ENCODE measurements around the gene YOD1. TPM values are rescaled to one million over a fixed set of nuclear protein-coding genes. Genes with fewer than 3 reads are reported as not detected.
A peak's percentile ranks its signal among the peaks of the same experiment; 100 is the strongest.
"Not testable (repeated sequence)": the region's sequence is repeated elsewhere in the genome, so short reads cannot be mapped to it uniquely, and the experiment has no call there.

The YOD1 gene
- total RNA-seq, 1 experiment from 2014 or later, result 9.4 TPM

DNA sequence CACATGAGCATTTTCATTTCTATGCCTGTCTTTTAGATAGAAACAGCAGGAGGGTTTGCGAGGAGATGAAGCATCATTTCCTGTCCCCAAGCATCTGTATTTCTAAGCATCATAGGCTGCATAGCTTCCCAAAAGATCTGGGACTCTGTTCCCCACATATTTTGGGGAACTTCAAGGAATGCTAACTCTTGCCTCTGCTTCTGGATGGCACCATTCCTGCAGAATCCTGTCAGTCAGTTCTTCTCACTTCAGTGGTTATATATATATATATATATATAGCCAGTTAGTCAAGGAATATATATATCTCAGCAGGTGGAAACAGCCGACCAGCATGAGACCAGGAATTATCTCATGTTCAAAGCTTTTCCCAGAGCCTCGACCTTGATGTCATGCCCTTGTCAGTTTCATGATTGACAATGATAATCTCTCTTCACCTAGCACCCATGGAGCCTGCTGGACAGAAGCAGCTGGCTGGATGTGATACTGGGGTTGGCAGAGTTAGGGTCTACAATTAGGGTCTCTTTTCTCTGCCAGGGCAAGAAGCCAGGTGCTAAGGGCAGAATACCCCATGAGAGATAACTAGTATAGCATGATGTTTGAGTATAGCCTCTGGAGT is 4.5 kb upstream of the YOD1 start:
- no peak for DNase-seq (ENCODE audit: low read depth, low spot score)
- in situ Hi-C loops (cut with HindIII; ENCODE audit: low pct_unique_long_range_greater_than_20kb, low sequenced_read_pairs), result no loop called here

DNA sequence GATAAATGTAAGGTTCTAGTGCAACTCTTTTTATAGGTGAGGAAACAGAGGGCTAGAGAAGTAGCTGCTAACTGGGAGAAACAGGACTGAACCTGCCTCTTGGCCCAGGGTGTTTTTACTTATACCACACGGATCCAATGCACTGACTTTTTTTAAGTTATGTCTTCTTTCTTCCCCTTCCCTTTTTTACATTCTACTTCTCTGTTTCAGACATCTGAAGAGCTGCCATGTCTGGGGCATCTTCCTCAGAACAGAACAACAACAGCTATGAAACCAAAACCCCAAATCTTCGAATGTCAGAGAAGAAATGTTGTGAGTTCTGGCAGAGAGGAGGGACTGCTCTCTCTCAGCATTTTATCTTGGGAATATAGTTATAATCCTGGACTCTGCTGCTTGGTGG is 3.5 kb upstream of the YOD1 start:
- no peak for DNase-seq (ENCODE audit: low read depth, low spot score)

DNA sequence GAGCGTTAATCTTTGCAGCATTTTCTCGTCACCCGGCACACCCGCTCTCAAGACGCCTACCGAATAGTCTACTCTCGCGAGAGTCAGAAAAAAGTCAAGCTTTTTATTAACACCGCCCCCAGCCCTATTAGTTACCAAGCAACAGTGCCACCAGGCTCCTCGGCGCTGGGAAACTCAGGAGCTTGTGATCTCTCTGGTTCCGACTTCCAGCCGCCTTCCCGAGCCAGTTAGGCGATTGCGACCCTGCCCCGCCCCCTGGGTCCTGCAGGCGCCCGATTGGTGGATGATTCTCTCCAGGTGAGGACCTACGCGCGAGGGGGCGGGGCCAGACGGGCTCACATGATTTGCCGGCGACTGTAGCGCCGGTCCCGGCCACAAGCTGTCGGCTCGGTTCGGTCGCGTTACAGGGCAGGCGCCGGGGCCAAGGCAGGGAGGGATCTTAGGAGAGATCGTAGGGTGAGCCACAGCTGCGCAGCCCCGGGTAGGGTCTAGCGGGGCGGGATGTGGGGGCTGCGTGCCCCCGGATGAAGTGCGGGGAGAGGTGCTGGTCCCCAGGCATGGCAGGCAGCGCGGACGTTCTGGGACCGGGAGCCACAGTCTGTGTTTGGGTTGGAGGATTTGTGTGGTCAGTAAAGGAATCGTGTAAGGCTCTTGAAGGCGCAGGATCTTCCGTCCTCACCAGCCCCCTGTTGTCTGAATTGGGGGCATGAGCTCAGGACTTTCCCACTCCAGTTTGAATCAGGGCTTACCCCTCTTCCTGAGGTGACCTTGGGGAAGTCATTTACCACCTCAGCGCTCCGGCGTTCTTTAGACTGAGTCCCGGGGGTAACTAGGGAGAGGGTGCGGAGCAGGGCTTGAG is 2.1 kb upstream of the YOD1 start, which contains the start of gene PFKFB2:
Gene PFKFB2 (plus strand): TSS at position 365 of the 859 bp plus-strand sequence. CDS start 1,443 bp downstream, outside the sequence.
- in situ Hi-C loops (cut with HindIII; ENCODE audit: low pct_unique_long_range_greater_than_20kb, low sequenced_read_pairs), result no loop called here
- peak; percentile 98 for DNase-seq (ENCODE audit: low read depth, low spot score)

More for the DNA sequence above, 3.5 kb upstream of the YOD1 start:
- in situ Hi-C loops (cut with HindIII; ENCODE audit: low pct_unique_long_range_greater_than_20kb, low sequenced_read_pairs), result no loop called here

DNA sequence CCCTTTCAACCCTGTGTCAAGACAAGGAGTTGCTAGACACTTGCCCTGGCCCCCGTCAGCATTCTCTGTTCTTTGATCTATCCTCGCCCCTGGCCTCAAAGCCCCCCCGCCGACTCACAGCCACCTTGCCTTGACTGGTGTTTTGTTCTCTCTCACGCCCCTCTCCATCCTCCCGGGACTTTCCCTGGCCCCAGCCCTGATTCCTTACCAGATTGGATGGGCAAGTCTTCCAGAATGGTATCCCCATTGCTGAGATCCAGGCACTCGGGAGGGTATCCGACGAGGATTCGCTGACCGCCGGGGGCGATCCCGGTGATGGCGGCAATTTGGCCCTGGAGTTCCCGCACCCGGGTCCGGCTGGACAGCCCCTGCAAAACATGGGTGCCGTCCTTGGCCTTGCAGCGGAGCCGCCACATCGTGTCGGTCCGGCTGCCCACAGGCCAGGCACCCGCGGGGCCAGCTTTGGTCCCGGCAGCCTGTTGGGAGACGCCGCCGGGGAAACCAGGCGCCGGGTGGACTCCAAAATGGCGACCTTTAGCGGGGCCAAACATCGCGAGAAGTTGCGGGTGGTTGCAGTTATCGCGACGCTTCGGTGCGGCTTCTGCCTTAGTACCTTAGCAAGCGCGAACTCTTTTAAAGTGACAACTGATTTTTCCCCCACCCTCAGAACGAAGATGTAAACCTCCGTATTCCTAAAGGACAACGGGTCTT is 373 bp downstream of the YOD1 start:
- peak; percentile 91 for DNase-seq (ENCODE audit: low read depth, low spot score)
- in situ Hi-C loops (cut with HindIII; ENCODE audit: low pct_unique_long_range_greater_than_20kb, low sequenced_read_pairs), result no loop called here

DNA sequence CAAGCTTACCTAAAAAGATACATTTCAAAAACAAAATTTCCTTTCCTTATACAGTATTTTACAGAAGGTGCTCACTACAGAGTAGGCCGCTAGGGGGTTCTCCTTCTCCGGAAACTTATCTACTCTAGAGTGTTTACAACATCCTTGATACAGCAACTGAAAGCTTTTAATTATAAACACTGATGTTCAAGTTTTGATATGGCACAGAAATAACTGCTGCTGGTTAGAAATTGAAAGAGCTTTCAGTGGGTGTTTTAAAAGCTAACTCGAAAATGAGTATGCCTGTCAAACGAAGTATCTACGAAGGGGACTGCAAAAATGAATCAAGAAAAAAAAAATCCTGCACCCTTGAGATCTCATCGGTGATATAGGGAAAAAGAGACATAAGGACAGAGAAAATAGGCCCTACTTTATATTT is 1.0 kb downstream of the YOD1 start:
- peak; percentile 57 for DNase-seq (ENCODE audit: low read depth, low spot score)
- in situ Hi-C loops (cut with HindIII; ENCODE audit: low pct_unique_long_range_greater_than_20kb, low sequenced_read_pairs), result no loop called here

DNA sequence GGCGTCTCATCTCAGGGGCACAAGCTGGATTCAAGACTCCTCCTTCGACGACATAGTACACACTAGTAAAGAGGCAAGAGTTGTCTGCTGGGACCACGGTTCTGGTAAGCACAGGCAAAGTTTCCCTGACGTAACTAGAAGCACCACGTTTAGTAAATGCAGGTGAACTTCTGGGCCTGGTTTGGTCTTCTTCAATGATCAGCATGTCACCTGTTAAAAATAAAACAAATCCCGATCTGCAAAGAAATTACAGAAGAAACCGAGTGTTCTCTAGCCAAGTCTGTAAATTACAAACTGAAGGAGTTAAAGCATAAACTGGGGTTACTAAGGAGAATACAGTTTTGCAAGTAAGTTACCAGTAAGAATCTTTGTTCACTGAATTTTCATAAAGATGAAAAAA is 1.5 kb downstream of the YOD1 start:
- in situ Hi-C loops (cut with HindIII; ENCODE audit: low pct_unique_long_range_greater_than_20kb, low sequenced_read_pairs), result no loop called here
- DNase-seq (ENCODE audit: low read depth, low spot score), result no peak

DNA sequence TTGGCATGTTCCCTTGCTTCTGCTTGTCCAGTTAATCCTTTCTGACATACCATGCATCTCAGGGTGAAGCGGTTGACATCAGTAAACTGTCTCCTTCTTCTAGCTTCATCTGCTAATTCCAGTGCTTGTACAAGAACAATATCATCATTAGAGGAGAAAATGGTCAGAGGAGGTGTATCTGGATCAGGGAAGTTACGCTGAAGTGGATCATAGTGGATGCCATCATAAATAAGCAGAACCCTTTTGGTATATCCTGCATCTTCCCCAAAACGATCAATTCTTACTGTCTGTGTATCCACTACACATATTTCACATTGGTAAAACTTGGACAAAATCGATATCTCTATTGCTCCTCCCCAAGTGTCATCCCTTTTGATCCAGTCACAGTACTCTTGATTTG is 2.0 kb downstream of the YOD1 start:
- no peak for DNase-seq (ENCODE audit: low read depth, low spot score)
- in situ Hi-C loops (cut with HindIII; ENCODE audit: low pct_unique_long_range_greater_than_20kb, low sequenced_read_pairs), result no loop called here

DNA sequence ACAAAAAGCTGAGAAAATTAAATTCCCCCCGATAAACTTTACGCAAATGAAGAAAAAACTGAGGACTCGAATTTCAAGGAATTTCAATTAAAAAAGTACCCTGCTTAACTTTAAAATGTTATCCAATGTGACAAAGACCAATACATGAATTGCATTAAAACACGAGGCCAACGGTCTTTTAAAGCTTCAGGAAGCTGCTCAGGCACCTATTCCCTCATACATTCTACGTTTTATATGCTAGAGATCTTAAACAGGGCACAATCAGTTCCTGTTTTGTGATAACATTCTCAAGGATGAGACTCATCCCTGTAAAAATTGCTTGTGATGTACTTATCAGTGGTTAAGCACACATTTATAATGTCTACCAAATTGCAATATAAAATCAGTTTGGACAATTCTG is 3.0 kb downstream of the YOD1 start:
- no peak for DNase-seq (ENCODE audit: low read depth, low spot score)
- in situ Hi-C loops (cut with HindIII; ENCODE audit: low pct_unique_long_range_greater_than_20kb, low sequenced_read_pairs), result no loop called here

DNA sequence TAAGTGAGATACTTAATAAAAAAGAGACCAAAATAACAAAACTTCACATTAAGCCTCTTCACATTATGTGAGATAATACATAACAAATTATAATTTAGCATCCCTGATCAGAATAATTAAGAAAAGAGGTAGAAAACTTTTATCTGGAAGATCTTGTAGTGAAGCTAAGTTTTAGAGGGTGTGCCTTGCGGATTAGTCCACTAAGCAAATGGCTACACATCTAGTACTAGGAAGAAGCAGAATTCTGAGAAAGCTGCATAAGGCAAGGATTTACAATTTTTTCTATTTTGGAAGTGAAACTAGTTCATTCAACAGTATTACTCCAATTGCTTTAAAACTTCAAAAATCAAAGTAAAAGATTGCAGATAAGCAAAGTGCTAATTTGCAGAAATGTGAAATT is 3.5 kb downstream of the YOD1 start:
- in situ Hi-C loops (cut with HindIII; ENCODE audit: low pct_unique_long_range_greater_than_20kb, low sequenced_read_pairs), result no loop called here
- no peak for DNase-seq (ENCODE audit: low read depth, low spot score)

DNA sequence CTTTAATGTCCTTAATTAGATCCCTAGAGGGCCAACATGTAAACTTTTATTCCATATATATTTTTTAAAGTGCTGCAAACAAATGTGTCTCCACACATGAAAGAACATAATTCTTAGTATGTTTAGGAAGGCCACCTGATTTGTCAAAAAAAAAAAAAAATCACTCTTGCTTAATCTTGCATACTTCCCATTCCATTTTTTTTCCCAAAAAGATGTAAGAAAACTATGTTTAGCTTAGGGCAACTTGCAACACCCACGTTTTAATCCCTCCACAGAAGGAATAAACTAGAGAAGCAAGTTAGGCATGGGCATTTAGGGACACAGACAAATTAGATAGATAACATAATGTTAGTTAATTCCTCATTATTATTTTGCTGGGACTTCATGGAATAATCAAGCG is 5.6 kb downstream of the YOD1 start:
- DNase-seq (ENCODE audit: low read depth, low spot score), result no peak
- in situ Hi-C loops (cut with HindIII; ENCODE audit: low pct_unique_long_range_greater_than_20kb, low sequenced_read_pairs), result no loop called here

DNA sequence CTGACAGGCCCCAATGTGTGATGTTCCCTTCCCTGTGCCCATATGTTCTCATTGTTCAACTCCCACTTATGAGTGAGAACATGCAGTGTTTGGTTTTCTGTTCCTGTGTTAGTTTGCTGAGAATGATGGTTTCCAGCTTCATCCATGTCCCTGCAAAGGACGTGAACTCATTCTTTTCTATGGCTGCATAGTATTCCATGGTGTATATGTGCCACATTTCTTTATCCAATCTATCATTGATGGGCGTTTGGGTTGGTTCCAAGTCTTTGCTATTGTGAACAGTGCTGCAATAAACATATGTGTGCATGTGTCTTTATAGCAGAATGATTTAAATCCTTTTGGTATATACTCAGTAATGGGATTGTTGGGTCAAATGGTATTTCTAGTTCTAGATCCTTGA is 9.6 kb downstream of the YOD1 start:
- DNase-seq (ENCODE audit: low read depth, low spot score); in situ Hi-C loops (cut with HindIII; ENCODE audit: low pct_unique_long_range_greater_than_20kb, low sequenced_read_pairs): not testable (repeated sequence)

DNA sequence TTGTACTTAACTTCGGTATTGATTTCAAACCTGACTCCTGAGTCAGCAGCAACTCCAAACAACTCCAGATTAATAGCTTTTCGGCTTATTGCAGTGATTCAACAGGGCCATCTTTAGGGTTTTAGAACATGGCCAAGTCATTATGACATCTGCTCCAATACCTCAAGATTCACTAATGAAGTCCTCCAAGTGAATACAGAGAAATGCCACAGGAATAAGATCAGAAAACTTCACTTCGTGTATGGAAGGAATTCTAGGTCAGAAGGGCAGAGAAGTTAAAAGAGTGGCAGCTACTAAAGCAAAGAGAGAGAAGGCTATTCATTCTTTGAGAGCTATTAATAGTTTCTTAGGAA is 10.9 kb downstream of the YOD1 start:
- peak; percentile 22 for DNase-seq (ENCODE audit: low read depth, low spot score)
- in situ Hi-C loops (cut with HindIII; ENCODE audit: low pct_unique_long_range_greater_than_20kb, low sequenced_read_pairs), result no loop called here

DNA sequence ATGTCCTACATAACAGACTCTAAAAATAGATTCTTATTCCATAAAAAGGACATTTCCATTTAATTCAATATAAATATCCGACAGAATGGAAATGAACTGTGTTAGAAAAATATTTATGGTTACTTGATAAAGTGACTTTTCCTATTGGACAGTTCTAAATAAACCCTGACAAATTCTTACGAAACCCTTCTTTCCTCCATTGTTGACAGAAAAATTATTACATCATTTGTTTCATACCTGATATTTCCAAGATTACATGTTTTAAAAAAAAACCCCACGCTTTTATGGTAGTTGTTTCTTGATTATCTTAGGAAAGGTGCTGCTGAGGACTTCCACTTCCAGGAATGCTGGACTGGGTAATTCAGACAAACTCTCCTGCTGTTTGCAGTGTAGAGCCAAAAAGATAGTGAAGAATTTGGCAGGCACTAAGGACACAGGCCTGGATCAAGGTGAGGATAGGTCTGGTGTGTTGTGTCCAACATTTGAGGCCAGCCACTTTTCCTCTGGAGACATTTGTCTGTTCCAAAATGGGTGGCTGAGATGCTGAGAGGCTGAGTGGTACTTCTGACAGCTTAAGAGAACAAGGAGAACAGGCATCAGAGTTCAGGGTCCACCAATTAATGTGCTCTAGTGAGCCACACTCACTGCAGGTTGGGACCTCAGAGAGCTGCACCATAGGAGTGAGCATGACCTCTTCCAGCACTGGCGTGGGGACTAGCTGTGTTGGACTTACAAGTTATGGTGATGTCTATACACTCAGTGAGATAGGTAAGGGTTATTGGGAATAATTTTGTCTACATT is 11.4 kb downstream of the YOD1 start:
- in situ Hi-C loops (cut with HindIII; ENCODE audit: low pct_unique_long_range_greater_than_20kb, low sequenced_read_pairs), result no loop called here
- DNase-seq (ENCODE audit: low read depth, low spot score), result no peak

DNA sequence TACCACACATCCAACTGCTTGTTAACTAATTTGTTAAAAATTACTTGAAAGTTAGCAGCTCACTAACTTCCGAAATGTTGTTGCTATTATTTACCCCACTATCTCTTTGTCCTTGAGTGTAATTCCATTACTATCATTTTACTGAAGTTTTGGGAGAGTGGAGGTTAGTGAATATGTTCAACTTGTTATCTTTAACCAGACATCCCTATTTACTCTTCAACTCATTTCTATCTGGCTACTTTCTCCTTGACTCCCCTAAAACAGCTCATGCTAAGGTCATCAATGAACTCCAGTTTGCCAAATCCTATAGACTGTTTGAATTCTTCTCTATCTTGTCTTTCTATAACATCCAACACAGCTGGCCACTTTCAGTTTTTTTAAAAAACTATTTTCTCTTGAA is 14.1 kb downstream of the YOD1 start:
- DNase-seq (ENCODE audit: low read depth, low spot score), result no peak
- in situ Hi-C loops (cut with HindIII; ENCODE audit: low pct_unique_long_range_greater_than_20kb, low sequenced_read_pairs), result no loop called here

DNA sequence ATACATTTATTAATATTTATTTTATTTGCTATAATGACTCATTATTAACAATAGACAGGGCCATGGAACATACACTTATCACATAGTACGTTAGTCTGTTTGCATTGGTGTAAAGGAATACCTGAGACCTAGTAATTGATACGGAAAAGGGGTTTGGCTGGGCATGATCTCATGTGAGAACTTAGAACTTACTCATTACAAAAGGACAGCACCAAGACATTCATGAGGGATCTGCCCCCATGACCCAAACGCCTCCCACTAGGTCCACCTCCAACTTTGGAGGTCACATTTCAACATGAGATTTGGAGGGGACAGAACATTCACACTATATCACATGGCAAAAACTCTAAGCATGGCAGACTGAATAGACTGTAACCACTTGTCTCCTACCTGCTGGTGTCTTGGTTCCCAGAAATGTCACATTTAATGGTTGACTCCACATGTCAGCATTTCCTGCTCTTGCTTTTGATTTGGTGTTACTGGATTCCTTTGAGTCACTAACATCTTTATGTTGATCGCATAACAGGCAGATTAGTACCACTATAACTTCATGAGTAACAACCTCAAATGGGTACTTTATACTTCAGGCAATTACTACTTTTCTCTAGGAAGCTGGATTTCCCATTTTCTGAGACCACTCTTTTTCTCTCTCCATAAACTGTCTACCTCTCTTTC is 15.0 kb downstream of the YOD1 start:
- no peak for DNase-seq (ENCODE audit: low read depth, low spot score)
- in situ Hi-C loops (cut with HindIII; ENCODE audit: low pct_unique_long_range_greater_than_20kb, low sequenced_read_pairs), result no loop called here

DNA sequence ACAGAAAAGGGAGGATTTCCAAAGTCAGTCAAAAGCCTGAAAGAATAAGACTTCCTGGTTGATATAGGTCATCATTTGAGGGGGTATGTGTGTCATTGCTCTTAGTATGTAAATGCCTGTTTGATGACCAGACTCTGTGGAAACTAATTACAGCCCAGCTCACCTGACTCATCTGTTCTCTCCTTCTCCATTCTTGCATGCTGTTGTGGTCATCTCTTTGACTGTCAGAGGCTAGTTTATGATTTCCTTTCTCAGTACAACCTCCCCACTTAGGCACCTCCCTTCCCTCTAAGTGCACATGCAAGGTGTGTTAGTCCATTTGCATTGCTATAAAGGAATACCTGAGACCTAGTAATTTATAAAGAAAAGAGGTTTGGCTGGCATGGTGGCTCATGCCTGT is 16.0 kb downstream of the YOD1 start:
- in situ Hi-C loops (cut with HindIII; ENCODE audit: low pct_unique_long_range_greater_than_20kb, low sequenced_read_pairs), result no loop called here
- no peak for DNase-seq (ENCODE audit: low read depth, low spot score)

DNA sequence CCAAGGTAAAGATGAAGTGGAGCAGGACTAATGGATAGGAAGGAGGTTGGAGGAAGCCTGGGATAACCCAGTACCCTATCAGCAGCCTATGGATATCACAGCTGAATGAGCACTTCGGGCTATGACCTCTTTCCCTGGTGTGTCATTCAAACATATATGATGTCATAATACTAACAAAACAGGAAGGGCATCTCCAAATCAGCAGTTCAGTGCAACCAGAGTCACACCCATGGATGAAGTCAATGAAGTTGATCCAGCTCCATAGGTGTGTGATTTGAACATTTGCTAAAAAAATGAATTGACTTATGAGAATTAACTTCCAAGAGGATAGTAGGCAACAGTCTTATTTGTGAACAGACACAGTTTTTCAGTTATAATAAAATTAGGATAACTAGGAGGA is 16.8 kb downstream of the YOD1 start:
- in situ Hi-C loops (cut with HindIII; ENCODE audit: low pct_unique_long_range_greater_than_20kb, low sequenced_read_pairs), result no loop called here
- DNase-seq (ENCODE audit: low read depth, low spot score), result no peak

All from SK-MEL-5 (cell line).